ENCODE data around the gene SDHAF1. TPM values are rescaled to one million over a fixed set of nuclear protein-coding genes. Genes with fewer than 3 reads are reported as not detected.

Gene SDHAF1
- total and polyA plus RNA-seq, 2 of the 8 experiments (the other 6 are each of a cell fraction or from before 2014, with no cell fraction given) = 16.0 to 21.3 TPM

DNA sequence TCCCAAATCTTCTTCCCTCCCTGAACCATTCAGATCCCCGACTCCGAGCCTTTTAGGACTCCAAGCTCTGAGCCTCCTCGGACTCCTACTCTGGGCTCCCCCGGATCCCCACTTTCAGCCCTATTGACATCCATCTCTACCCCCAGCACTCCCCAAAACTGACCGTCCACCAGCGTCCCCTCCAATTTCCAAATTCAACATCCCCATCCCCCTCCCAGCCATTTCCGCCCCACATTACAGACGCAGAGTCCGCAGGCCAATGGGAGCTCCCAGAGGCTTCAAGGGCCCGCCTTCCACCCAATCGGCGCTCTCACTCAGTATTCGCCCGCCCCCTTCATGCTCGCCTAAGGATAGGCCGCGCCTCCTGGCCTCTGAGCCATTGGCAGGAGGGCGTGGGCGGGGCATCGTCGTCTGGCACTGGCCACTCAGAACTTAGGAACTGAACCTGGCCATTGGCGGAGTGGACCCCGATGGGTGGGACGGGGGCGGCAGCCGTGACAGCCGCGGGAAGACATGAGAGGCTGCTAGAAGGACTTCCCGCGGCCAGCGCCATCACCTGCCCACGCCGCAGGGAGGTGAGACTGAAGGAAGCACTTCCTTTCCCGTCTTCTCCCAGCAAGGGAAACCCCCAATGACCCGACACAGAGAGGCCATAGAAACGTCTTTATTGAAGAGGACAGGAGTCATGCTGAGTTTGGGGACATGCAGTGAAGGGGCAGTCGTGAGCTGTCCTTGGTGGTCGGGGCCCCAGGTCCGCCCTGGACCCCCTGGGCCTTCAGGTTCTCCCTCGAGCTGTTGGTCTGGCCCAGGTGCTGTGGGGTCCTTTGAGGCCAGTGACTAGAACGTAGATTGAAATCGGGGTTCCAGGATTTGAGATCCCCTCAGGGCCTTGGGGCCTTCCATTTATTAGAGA lies 19.3 kb downstream of the SDHAF1 start, which contains the start of gene ALKBH6 (continued):
- TF ChIP-seq CTBP2 (IDR thresholded peaks at IDR 0.05; ENCODE audit: borderline replicate concordance, insufficient read depth, insufficient read length, low read length) = no peak
- TF ChIP-seq RFX5 (IDR thresholded peaks at IDR 0.05; ENCODE audit: borderline replicate concordance, low read depth, low read length) = no peak
- no peak for TF ChIP-seq SRF (IDR thresholded peaks at IDR 0.05; ENCODE audit: low read depth, low read length)
- TF ChIP-seq CREB1 (IDR thresholded peaks at IDR 0.05) = no peak; the same call in 1 of the 2 replicates
- TF ChIP-seq KDM5A (IDR thresholded peaks at IDR 0.05; ENCODE audit: low read length) = no peak
- TF ChIP-seq RAD21 (IDR thresholded peaks at IDR 0.05 in 1 of 2, conservative IDR thresholded peaks at IDR 0.05 in 1 of 2; ENCODE audit: low read depth in 2 of 2, low read length in 2 of 2) = no peak
- TF ChIP-seq NRF1 (IDR thresholded peaks at IDR 0.05; ENCODE audit: low read depth, low read length) = no peak
- TF ChIP-seq NANOG (IDR thresholded peaks at IDR 0.05; ENCODE audit: insufficient read depth, low read depth, low read length, poor library complexity, severe bottlenecking) = no peak
- no peak for TF ChIP-seq ATF3 (IDR thresholded peaks at IDR 0.05; ENCODE audit: insufficient read depth, low read depth, low read length)
- TF ChIP-seq TBP (IDR thresholded peaks at IDR 0.05; ENCODE audit: low read depth, low read length) = no peak
- peak; percentile 54 for TF ChIP-seq MAX (IDR thresholded peaks at IDR 0.05)
- no peak for TF ChIP-seq ZNF274 (IDR thresholded peaks at IDR 0.05; ENCODE audit: borderline replicate concordance, extremely low read depth, low read length)
- peak; percentile 84; the same call in 1 of the 2 replicates for TF ChIP-seq SP4 (IDR thresholded peaks at IDR 0.05; ENCODE audit: low read length)

Measured in H1 (cell line).